Breast epithelium (tissue), 4 donors: ENCODE data around the gene SPRED1. TPM values are rescaled to one million over a fixed set of nuclear protein-coding genes. Genes with fewer than 3 reads are reported as not detected.

Source experiments
- DNase-seq, 2 donors: peaks; one replicate each; pipeline ENCODE4 v3.0.0-alpha.2; 2019; ENCODE audit warnings: low spot score in 2 of 2
- H3K27ac ChIP-seq, 2 donors: fragments of 200-600 bp; sonication (generic) in 1 of 2; one replicate each; pipeline ENCODE4 v1.5.1; 2016 to 2019; ENCODE audit warnings: mild to moderate bottlenecking in 1 of 2
- H3K27me3 ChIP-seq, 2 donors: fragments of 200-600 bp; sonication (generic) in 1 of 2; one replicate each; pipeline versions ENCODE4 v1.5.1 to v1.6.0; 2017 to 2019; ENCODE audit warnings: control low read depth in 1 of 2, mild to moderate bottlenecking in 1 of 2
- H3K36me3 ChIP-seq: fragments of 200-600 bp; one replicate; pipeline ENCODE4 v1.5.1; 2019
- H3K4me1 ChIP-seq, 2 donors: fragments of 200-600 bp; sonication (generic); one replicate each; pipeline ENCODE4 v1.5.1; 2016 to 2019; ENCODE audit warnings: control low read depth in 1 of 2
- H3K4me3 ChIP-seq, 3 donors: fragments of 200-600 bp; sonication (generic); 1 replicate in 2 of 3; 2 replicates in 1 of 3; pipeline ENCODE4 v1.5.1; 2016 to 2019; ENCODE audit warnings: mild to moderate bottlenecking in 3 of 3, moderate library complexity in 2 of 3
- H3K9me3 ChIP-seq, 2 donors: fragments of 200-600 bp; sonication (generic) in 1 of 2; one replicate each; pipeline ENCODE4 v1.5.1; 2016 to 2019; ENCODE audit warnings: control low read depth in 1 of 2
- CTCF ChIP-seq, 3 donors: fragments of 450-650 bp; IDR thresholded peaks; one replicate each; pipeline ENCODE4 v1.5.1; 2016 to 2017; ENCODE audit warnings: antibody characterized with exemption in 3 of 3, mild to moderate bottlenecking in 3 of 3, moderate library complexity in 3 of 3
- POLR2A ChIP-seq: fragments of 450-650 bp; IDR thresholded peaks from one replicate; pipeline ENCODE4 v1.6.1; 2016; ENCODE audit warnings: antibody characterized with exemption, mild to moderate bottlenecking, moderate library complexity
- POLR2AphosphoS5 ChIP-seq, 3 donors: sonication (generic); formaldehyde crosslinking; IDR thresholded peaks; one replicate each; pipeline ENCODE4 v1.6.1; 2017; ENCODE audit warnings: antibody characterized with exemption in 3 of 3
- intact Hi-C: fragments of 100-400 bp; cut with DNase I; formaldehyde crosslinking; loops from one replicate; pipeline ENCODE4 v1.15.1; 2023; ENCODE audit warnings: low total_unique reads
- total RNA-seq, 3 donors: library from RNA; depleted of rRNA; stranded (reverse); fragments of >200 nt; gene quantifications; one replicate each; pipeline ENCODE4 v1.1.0, GENCODE V29; 2016

Gene SPRED1
- total RNA-seq, 3 donors from 2014 or later: 18.4 to 28.1 (median 22.3) TPM

DNA sequence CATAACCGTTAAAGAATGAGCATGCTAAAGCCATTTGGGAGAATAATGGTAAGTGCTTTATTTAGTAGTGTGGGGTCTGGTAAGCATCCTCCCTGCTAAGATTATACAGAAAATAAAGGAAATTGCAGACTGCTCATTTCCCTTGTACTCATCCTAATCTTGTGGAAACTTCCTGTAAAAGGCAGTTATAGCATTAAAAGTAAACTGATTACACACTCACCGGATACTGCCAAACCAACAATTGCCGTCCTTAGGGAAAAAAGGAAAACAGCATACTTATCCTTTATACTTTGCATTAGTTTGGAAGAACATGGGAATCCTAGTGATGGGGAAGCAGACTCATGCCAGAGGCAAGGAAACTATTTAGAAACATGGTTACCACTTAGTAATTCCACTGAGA, 5.3 kb upstream of the SPRED1 start:
- no peaks in the 10 kb centered on the region for H3K27me3 ChIP-seq
- H3K4me3 ChIP-seq: no peak overlapping the region
- no peaks in the 10 kb centered on the region for H3K9me3 ChIP-seq
- intact Hi-C loops: no loop called here
- no peak for DNase-seq
- H3K4me1 ChIP-seq: no peaks in the 10 kb centered on the region
- no peaks in the 10 kb centered on the region for H3K36me3 ChIP-seq
- no peak overlapping the region for H3K27ac ChIP-seq
- TF ChIP-seq POLR2A (no peak), CTCF (IDR thresholded peaks at IDR 0.05) (no peak), POLR2AphosphoS5 (IDR thresholded peaks at IDR 0.05) (no peak)

DNA sequence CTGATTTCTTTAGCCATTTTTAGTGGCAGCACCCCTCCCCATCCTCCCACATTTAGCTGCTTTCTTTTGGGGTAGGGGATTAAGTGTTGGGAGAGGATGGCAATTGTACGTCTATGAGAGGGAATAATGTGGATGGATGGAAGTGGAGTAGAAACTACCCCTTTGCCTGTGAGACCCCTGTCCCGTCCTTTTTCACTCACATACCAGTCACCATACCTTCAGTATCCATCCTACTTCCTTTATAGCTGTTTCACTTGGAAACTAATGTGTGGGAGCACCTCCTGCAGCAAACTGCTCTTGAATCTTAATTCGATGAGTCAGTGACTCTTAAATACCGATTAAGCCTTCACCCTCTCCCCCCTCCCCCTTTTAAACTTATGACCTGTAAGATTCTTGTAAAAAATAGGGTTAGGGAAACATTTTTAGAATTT, 730 bp downstream of the SPRED1 start:
- Histone ChIP-seq H3K27me3 (no peaks in the 10 kb centered on the region), H3K9me3 (no peaks in the 10 kb centered on the region), H3K27ac (peak overlapping the region; percentile 99 to 100), H3K4me3 (peak overlapping the region; percentile 90 to 97 (median 93)), H3K4me1 (peaks cover 0 to 5% of the 10 kb centered on the region in 2 donors), H3K36me3 (no peaks in the 10 kb centered on the region)
- no peak for DNase-seq
- TF ChIP-seq POLR2AphosphoS5 (IDR thresholded peaks at IDR 0.05) (no peak), POLR2A (no peak), CTCF (IDR thresholded peaks at IDR 0.05) (no peak)
- intact Hi-C loops: loop anchor here (10.0 kb wide), 1 partner anchor 179 kb away; no protein-coding TSS in a partner anchor

DNA sequence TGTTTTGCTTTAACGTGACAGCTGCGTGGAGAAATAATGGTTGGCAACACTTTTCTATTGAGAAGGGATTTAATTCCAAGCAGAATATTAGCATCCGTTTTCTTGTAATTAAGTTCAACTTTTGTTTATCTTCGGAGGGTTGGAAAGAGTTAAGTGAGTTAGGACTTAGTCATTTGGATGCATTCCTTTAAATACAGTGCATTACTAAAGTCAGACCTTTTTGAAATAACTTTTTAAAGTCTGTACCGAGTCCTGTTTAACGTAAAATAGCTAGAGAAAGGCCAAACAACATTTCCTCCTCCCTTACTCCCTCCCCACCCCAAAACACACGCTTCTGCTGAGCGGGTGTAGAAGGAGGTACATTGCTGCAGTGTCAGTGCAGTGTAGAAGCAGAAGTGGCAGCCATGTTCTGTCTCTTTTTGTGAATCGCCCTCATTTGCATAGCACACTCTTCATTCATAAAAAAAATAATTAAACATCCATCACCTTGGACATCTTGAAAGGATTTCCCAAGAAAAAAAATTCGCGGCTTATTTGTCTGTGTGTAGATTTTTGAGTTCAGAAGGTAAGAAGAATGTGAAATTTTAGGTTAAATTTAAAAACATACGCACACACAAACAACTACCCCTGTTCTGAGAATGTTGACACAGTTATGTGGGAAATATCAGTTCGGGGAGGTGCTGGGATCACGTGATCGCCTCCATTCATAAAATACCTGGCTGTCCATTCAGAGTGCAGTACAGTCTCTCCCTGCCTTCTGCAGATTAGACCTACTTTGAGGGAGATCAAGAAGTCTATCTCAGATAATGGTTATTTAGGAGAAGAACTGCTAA, 1.6 kb downstream of the SPRED1 start:
- Histone ChIP-seq H3K27me3 (no peaks in the 10 kb centered on the region), H3K27ac (peak overlapping the region; percentile 99 to 100), H3K36me3 (no peaks in the 10 kb centered on the region), H3K9me3 (no peaks in the 10 kb centered on the region), H3K4me3 (peak overlapping the region; percentile 90 to 97 (median 93)), H3K4me1 (peaks cover 0 to 5% of the 10 kb centered on the region in 2 donors)
- TF ChIP-seq CTCF (IDR thresholded peaks at IDR 0.05) (no peak), POLR2AphosphoS5 (IDR thresholded peaks at IDR 0.05) (peak in 1 of 3 donors; percentile 37), POLR2A (no peak)
- DNase-seq: peak in 1 of 2 donors; percentile 60
- intact Hi-C loops: loop anchor here (10.0 kb wide), 1 partner anchor 179 kb away; no protein-coding TSS in a partner anchor

- peak overlapping the region; percentile 45 to 99 for H3K27ac ChIP-seq
- H3K27me3 ChIP-seq: no peaks in the 10 kb centered on the region
- intact Hi-C loops: loop anchor here (10.0 kb wide), 1 partner anchor 181 kb away; no protein-coding TSS in a partner anchor
- DNase-seq: no peak
- H3K4me1 ChIP-seq: peaks cover 0 to 5% of the 10 kb centered on the region in 2 donors
- H3K9me3 ChIP-seq: no peaks in the 10 kb centered on the region
- H3K4me3 ChIP-seq: peak overlapping the region in 2 of 3 donors; percentile 90 to 97
- H3K36me3 ChIP-seq: no peaks in the 10 kb centered on the region
- TF ChIP-seq POLR2AphosphoS5 (IDR thresholded peaks at IDR 0.05): no peak
- TF ChIP-seq POLR2A: no peak
- TF ChIP-seq CTCF (IDR thresholded peaks at IDR 0.05): no peak
Measured at GRCh38 chr15:38255690-38256089, 3.1 kb downstream of the SPRED1 start.

DNA sequence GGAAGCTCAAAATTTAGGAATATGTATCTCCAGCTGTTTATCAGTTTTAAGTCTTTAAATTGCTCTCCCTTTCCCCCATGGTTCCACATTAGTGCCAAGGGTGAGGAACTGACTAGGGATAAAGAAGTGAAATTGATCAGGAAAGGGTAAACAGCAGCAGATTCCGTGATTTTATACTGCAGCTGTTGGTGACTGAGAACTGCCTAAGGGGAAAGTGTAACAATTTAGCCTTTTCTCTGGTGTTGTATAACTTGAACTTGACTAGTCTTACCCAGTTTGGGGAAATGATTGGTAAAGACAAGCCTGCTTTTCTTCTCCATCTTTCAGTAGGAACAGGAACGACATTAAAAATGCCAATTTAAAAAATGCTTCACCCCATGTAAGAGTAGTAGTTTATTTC, 5.0 kb downstream of the SPRED1 start:
- Histone ChIP-seq H3K9me3 (no peaks in the 10 kb centered on the region), H3K27ac (peak overlapping the region; percentile 46 to 99), H3K27me3 (no peaks in the 10 kb centered on the region), H3K4me1 (peaks cover 0 to 5% of the 10 kb centered on the region in 2 donors), H3K36me3 (no peaks in the 10 kb centered on the region), H3K4me3 (peak overlapping the region in 1 of 3 donors; percentile 29)
- intact Hi-C loops: loop anchor here (10.0 kb wide), 1 partner anchor 183 kb away; no protein-coding TSS in a partner anchor
- TF ChIP-seq CTCF (IDR thresholded peaks at IDR 0.05): no peak
- no peak for DNase-seq
